Type B pancreatic cell (in vitro differentiated cells): ENCODE measurements around the gene ANKZF1. TPM values are rescaled to one million over a fixed set of nuclear protein-coding genes. Genes with fewer than 3 reads are reported as not detected.

ENCODE experiments used
- DNase-seq: peaks from one replicate; pipeline ENCODE4 v3.0.0; 2021; ENCODE audit warnings: mixed read lengths; ENCODE audit not compliant: unreplicated experiment; ENCODE audit errors: extremely low spot score
- H3K27ac Mint-ChIP-seq: 2 replicates; pipeline ENCODE4 v1.8.0; 2021; ENCODE audit warnings: mild to moderate bottlenecking, mixed read lengths
- H3K27me3 Mint-ChIP-seq: 2 replicates; pipeline ENCODE4 v1.8.0; 2021; ENCODE audit warnings: mixed read lengths
- H3K36me3 Mint-ChIP-seq: 2 replicates; pipeline ENCODE4 v1.8.0; 2021; ENCODE audit warnings: mixed read lengths
- H3K4me1 Mint-ChIP-seq: one replicate; pipeline ENCODE4 v1.8.0; 2021; ENCODE audit warnings: mixed read lengths; ENCODE audit not compliant: unreplicated experiment
- H3K4me3 Mint-ChIP-seq: 2 replicates; pipeline ENCODE4 v1.8.0; 2021; ENCODE audit warnings: mild to moderate bottlenecking, mixed read lengths
- H3K9me3 Mint-ChIP-seq: 2 replicates; pipeline ENCODE4 v1.8.0; 2021; ENCODE audit warnings: mixed read lengths
- CTCF ChIP-seq: fragments of 200-600 bp; sonication (generic); conservative IDR thresholded peaks from 2 replicates; pipeline ENCODE4 v1.5.0; 2021; ENCODE audit warnings: antibody characterized with exemption, mild to moderate bottlenecking
- total RNA-seq: library from RNA; stranded (reverse); gene quantifications from 2 replicates; pipeline ENCODE4 v1.2.1, GENCODE V29; 2021; ENCODE audit warnings: low replicate concordance

The ANKZF1 gene
- total RNA-seq, 1 donor from 2014 or later, result 58.7 TPM

- Mint-ChIP-seq H3K36me3 (peaks cover 16% of the 10 kb centered on the region), H3K9me3 (no peaks in the 10 kb centered on the region), H3K27ac (peak overlapping the region; percentile 51), H3K4me1 (peaks cover 20% of the 10 kb centered on the region), H3K4me3 (peak overlapping the region; percentile 84), H3K27me3 (no peaks in the 10 kb centered on the region)
- no peak for DNase-seq
- no peak for TF ChIP-seq CTCF
Measured at GRCh38 chr2:219228041-219228910, 1.3 kb upstream of the ANKZF1 start.

DNA sequence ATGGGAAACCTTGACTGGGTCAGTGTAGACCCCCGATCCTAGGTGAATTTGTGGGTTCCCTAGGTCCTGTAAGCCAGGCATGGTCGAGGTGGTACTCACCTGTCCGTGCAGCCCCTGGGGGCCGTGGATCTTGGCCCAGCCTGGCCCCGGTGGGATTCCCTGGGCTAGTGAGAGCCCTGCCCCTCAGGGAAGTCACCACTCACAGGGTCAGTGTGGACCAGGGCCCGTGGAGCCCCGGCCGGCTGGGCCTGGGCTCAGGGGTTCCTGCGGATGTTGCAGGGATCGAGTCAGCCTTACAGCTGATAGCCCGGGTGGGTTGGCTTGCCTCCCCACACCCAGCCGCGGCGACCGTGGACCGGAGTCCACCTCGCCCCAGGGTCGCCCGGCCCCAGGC lies 698 bp upstream of the ANKZF1 start:
- peak overlapping the region; percentile 84 for H3K4me3 Mint-ChIP-seq
- peaks cover 16% of the 10 kb centered on the region for H3K36me3 Mint-ChIP-seq
- H3K27me3 Mint-ChIP-seq, result no peaks in the 10 kb centered on the region
- H3K4me1 Mint-ChIP-seq, result peaks cover 20% of the 10 kb centered on the region
- DNase-seq, result no peak
- H3K27ac Mint-ChIP-seq, result peak overlapping the region; percentile 51
- no peak for TF ChIP-seq CTCF
- H3K9me3 Mint-ChIP-seq, result no peaks in the 10 kb centered on the region

DNA sequence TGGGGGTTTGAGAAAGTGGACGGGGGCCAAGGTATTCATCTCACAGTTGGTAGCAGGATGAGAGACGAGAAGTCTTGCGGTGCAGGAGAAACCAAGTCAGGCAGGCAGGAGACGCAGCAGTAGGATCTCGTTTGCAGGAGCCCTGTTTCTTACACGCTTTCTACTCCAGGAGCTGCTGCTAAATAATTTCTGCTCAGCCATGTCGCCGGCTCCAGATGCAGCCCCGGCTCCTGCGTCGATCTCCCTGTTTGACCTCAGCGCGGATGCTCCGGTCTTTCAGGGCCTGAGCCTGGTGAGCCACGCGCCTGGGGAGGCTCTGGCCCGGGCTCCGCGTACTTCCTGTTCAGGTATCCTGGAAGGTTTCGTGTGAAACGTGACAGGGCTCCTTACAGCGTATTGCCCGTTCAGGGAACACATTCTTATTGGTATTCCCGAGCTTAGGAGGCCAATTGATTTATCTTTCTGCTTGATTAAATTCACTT lies 494 bp downstream of the ANKZF1 start:
- H3K4me1 Mint-ChIP-seq, result peaks cover 20% of the 10 kb centered on the region

DNA sequence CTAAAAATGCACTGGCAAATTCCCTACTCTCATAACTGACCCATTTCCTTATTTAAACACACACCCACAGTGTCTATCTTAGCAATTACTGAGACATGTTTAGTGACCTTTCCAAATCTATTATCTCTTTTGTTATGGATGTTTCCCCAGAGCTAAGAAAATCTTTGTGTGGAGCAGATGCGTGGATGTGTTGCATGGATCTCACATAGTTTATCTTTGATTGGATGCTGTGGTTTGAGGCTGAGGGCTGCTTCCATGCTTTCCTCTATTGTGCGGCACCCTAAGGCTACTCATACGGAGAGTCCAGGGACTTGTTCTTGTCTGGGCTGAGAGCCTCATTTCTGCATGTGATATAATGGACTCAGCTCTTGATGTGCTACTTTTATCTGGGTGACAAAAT lies 4.7 kb downstream of the ANKZF1 start:
- H3K4me1 Mint-ChIP-seq, result peaks cover 7% of the 10 kb centered on the region
- no peaks in the 10 kb centered on the region for H3K9me3 Mint-ChIP-seq
- peaks cover 10% of the 10 kb centered on the region for H3K36me3 Mint-ChIP-seq
- H3K27ac Mint-ChIP-seq, result no peak overlapping the region
- no peak for TF ChIP-seq CTCF
- H3K4me3 Mint-ChIP-seq, result no peak overlapping the region
- no peak for DNase-seq
- no peaks in the 10 kb centered on the region for H3K27me3 Mint-ChIP-seq

More for the DNA sequence above, 494 bp downstream of the ANKZF1 start:
- no peak for DNase-seq
- no peak for TF ChIP-seq CTCF
- Mint-ChIP-seq H3K4me3 (peak overlapping the region; percentile 100), H3K27me3 (no peaks in the 10 kb centered on the region), H3K27ac (peak overlapping the region; percentile 100), H3K36me3 (peaks cover 18% of the 10 kb centered on the region), H3K9me3 (no peaks in the 10 kb centered on the region)

- DNase-seq, result no peak
- no peak overlapping the region for H3K27ac Mint-ChIP-seq
- no peaks in the 10 kb centered on the region for H3K4me1 Mint-ChIP-seq
- H3K4me3 Mint-ChIP-seq, result peak overlapping the region; percentile 72
- H3K9me3 Mint-ChIP-seq, result no peaks in the 10 kb centered on the region
- no peaks in the 10 kb centered on the region for H3K27me3 Mint-ChIP-seq
- TF ChIP-seq CTCF, result no peak
- no peaks in the 10 kb centered on the region for H3K36me3 Mint-ChIP-seq
Measured at GRCh38 chr2:219243291-219243761, 13.7 kb downstream of the ANKZF1 start.
